AG09319 (cell line): Measurements from ENCODE around the gene IYD.

Source experiments
- DNase-seq: peaks from one replicate; pipeline ENCODE4 v3.0.0-alpha.2; 2010; ENCODE audit warnings: low read depth; ENCODE audit errors: extremely low read depth
- CTCF ChIP-seq: IDR thresholded peaks from 2 replicates; pipeline ENCODE4 v1.5.1; 2011; ENCODE audit warnings: low read depth, mild to moderate bottlenecking, inconsistent platforms, low read length, moderate library complexity

IYD gene

GRCh38 chr6:150380256-150380655 lies 11.4 kb downstream of the IYD start:
- no peak for DNase-seq
- no peak for TF ChIP-seq CTCF

DNA sequence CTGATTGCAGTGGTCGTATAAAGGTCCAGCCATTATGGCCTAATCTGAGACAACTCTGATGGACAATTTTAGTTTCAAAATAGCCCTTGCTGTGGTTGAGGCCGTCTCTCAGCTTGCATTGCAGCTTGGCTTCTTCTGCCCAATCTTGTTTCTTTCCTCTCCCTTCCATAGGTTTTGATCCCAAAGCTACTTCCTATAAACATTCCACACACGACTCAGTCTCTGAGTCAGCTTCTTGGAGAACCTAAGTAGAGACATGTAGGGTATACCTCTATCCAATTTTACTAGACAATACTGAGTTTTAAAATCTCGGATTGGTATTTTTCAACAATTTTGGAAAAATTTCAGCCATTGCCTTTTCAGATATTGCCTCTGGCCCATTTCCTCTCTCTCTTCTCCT lies 13.4 kb downstream of the IYD start:
- DNase-seq = no peak
- no peak for TF ChIP-seq CTCF

GRCh38 chr6:150391414-150391813 lies 22.6 kb downstream of the IYD start:
- no peak for TF ChIP-seq CTCF
- DNase-seq = no peak

GRCh38 chr6:150391890-150392289 lies 23.1 kb downstream of the IYD start:
- TF ChIP-seq CTCF = no peak
- DNase-seq = no peak

GRCh38 chr6:150392452-150393220 lies 23.8 kb downstream of the IYD start:
- no peak for TF ChIP-seq CTCF
- no peak for DNase-seq

- no peak for DNase-seq
- TF ChIP-seq CTCF = no peak
Observed at GRCh38 chr6:150394053-150394898, 25.5 kb downstream of the IYD start.

DNA sequence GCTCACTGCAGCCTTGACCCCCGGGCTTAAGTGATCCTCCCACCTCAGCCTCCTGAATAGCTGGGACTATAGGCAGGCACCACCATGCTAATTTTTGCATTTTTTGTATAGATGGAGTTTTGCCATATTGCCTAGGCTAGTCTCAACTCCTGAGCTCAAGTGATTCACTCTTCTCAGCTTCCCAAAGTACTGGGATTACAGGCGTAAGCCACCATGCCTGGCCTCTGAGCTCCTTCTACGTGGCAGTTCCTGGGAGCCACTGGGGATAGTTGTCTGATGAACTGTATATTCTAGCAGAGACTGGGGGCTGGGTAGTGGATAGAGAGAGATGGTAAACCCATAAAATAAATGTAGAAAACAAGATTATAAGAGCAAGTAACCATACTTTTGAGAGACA lies 26.1 kb downstream of the IYD start:
- DNase-seq = no peak
- no peak for TF ChIP-seq CTCF
